GM12878 (cell line): Measurements from ENCODE around the gene BARHL1. TPM values are rescaled to one million over a fixed set of nuclear protein-coding genes. Genes with fewer than 3 reads are reported as not detected.

Source experiments
- ATAC-seq: fragments of 200-7000 bp; cut with Tn5 transposase; 3 replicates; pipeline ENCODE4 v1.9.1; 2020; ENCODE audit warnings: mild to moderate bottlenecking, moderate library complexity
- BruUV-seq: library from RNA; stranded (reverse); fragments of 400-500 nt; replicated peaks from 2 replicates; lab custom pipeline; 2021; lab: Mats Ljungman, UMichigan
- CTCF ChIA-PET: fragments of 300-600 bp; sonication (Branson Sonifier 250); formaldehyde crosslinking; extraction: SDS; loops from one replicate; lab custom pipeline; 2021; ENCODE audit warnings: inconsistent platforms; lab: Yijun Ruan, JAX
- POLR2A ChIA-PET: fragments of 350-600 bp; formaldehyde crosslinking; extraction: SDS; loops from one replicate; lab custom pipeline; 2021; ENCODE audit warnings: inconsistent platforms; lab: Charles Lee
- RAD21 ChIA-PET: fragments of 300-600 bp; sonication (Branson Sonifier 250); formaldehyde crosslinking; loops from one replicate; lab custom pipeline; 2023; ENCODE audit warnings: antibody characterized with exemption; ENCODE audit not compliant: unreplicated experiment; lab: Charles Lee
- SMC1A ChIA-PET: fragments of 300-600 bp; sonication (Branson Sonifier 250); formaldehyde crosslinking; loops from one replicate; lab custom pipeline; 2023; ENCODE audit not compliant: unreplicated experiment, uncharacterized antibody; lab: Charles Lee
- DNase-seq: peaks from one replicate; pipeline ENCODE4 v3.0.0-alpha.2; 2011; ENCODE audit warnings: low read depth, low spot score
- FAIRE-seq: peaks from 3 replicates; lab custom pipeline; 2011; peaks lifted over from hg19 to GRCh38; lab: Jason Lieb, UNC
- H2AFZ ChIP-seq: 2 replicates; pipeline ENCODE4 v1.6.0; 2011; ENCODE audit warnings: low read depth, low read length, control low read depth; ENCODE audit not compliant: control insufficient read depth
- H3K27ac ChIP-seq: 2 replicates; pipeline ENCODE4 v1.5.1; 2011; ENCODE audit warnings: control low read depth; ENCODE audit not compliant: control insufficient read depth, insufficient read depth
- H3K27me3 ChIP-seq, 2 experiments: replicated peaks in 1 of 2; 2 replicates each; pipeline versions ENCODE4 v1.6.0 to v1.6.1; 2011; ENCODE audit warnings: low read length in 1 of 2; ENCODE audit not compliant: control insufficient read depth in 2 of 2, insufficient read depth in 2 of 2
- H3K36me3 ChIP-seq, 2 experiments: 2 replicates each; pipeline ENCODE4 v1.5.1; 2011; ENCODE audit warnings: low read length in 1 of 2; ENCODE audit not compliant: control insufficient read depth in 2 of 2, insufficient read depth in 2 of 2
- H3K4me1 ChIP-seq: 2 replicates; pipeline ENCODE4 v1.6.1; 2011; ENCODE audit warnings: mild to moderate bottlenecking, low read length, moderate library complexity, mixed read lengths; ENCODE audit not compliant: control insufficient read depth, insufficient read depth
- H3K4me2 ChIP-seq: 2 replicates; pipeline ENCODE4 v1.6.0; 2011; ENCODE audit warnings: control low read depth; ENCODE audit not compliant: control insufficient read depth, insufficient read depth
- H3K4me3 ChIP-seq: fragments of 200-600 bp; sonication (generic); 2 replicates; pipeline ENCODE4 v1.5.1; 2016
- H3K79me2 ChIP-seq: 2 replicates; pipeline ENCODE4 v1.6.0; 2011; ENCODE audit warnings: low read length; ENCODE audit not compliant: control insufficient read depth, insufficient read depth
- H3K9ac ChIP-seq: 2 replicates; pipeline ENCODE4 v1.8.0; 2011; ENCODE audit warnings: low read length, control low read depth, mixed read lengths; ENCODE audit not compliant: control insufficient read depth, insufficient read depth
- H3K9me3 ChIP-seq: replicated peaks from 3 replicates; pipeline ENCODE4 v1.5.1; 2011; ENCODE audit warnings: mild to moderate bottlenecking, low read length; ENCODE audit not compliant: control insufficient read depth, insufficient read depth
- H4K20me1 ChIP-seq: 2 replicates; pipeline ENCODE4 v1.6.0; 2011; ENCODE audit not compliant: control insufficient read depth, insufficient read depth
- BACH1 ChIP-seq: fragments of 450-650 bp; IDR thresholded peaks from 2 replicates; pipeline ENCODE4 v1.6.1; 2017; ENCODE audit warnings: mild to moderate bottlenecking, borderline replicate concordance
- ELK1 ChIP-seq: IDR thresholded peaks from 2 replicates; pipeline ENCODE4 v1.6.1; 2012; ENCODE audit warnings: low read depth, low read length, improper control_type of control experiment
- ETV6 ChIP-seq, 2 experiments: fragments of 450-650 bp in 1 of 2; IDR thresholded peaks in 1 of 2; conservative IDR thresholded peaks in 1 of 2; 2 replicates each; pipeline ENCODE4 v1.6.1; 2014; ENCODE audit warnings: antibody characterized with exemption in 1 of 2, borderline replicate concordance in 1 of 2, low read depth in 1 of 2, mild to moderate bottlenecking in 1 of 2, moderate library complexity in 1 of 2
- NBN ChIP-seq: fragments of 450-650 bp; IDR thresholded peaks from 2 replicates; pipeline ENCODE4 v1.6.1; 2016
- NRF1 ChIP-seq: conservative IDR thresholded peaks from 2 replicates; pipeline ENCODE4 v1.6.1; 2011; ENCODE audit warnings: mild to moderate bottlenecking, low read depth, low read length, improper control_type of control experiment
- SKIL ChIP-seq: fragments of 450-650 bp; IDR thresholded peaks from 2 replicates; pipeline ENCODE4 v1.6.1; 2017; ENCODE audit warnings: mild to moderate bottlenecking, low read depth, inconsistent platforms; ENCODE audit not compliant: poor library complexity, severe bottlenecking
- SMC3 ChIP-seq: IDR thresholded peaks from 2 replicates; pipeline ENCODE4 v1.6.1; 2011; ENCODE audit warnings: low read length, improper control_type of control experiment, borderline replicate concordance
- SUZ12 ChIP-seq: fragments of 200-600 bp; sonication (generic); IDR thresholded peaks from one replicate; pipeline ENCODE4 v1.6.1; 2018; ENCODE audit warnings: antibody characterized with exemption, mild to moderate bottlenecking; ENCODE audit not compliant: unreplicated experiment
- YBX1 ChIP-seq: fragments of 450-650 bp; IDR thresholded peaks from 2 replicates; pipeline ENCODE4 v1.6.1; 2016; ENCODE audit warnings: antibody characterized with exemption
- WGBS: methylation state at CpG from one replicate; pipeline ENCODE4 v1.1.6; 2016; ENCODE audit warnings: low lambda C conversion rate; ENCODE audit not compliant: insufficient replicate concordance, insufficient coverage; ENCODE audit errors: missing lambda C conversion rate; 5-methylcytosine and 5-hydroxymethylcytosine counted together
- in situ Hi-C: fragments of 300-500 bp; cut with MboI; formaldehyde crosslinking; loops from 9 replicates; pipeline ENCODE4 v1.14.3; 2018; ENCODE audit warnings: mixed read lengths
- intact Hi-C: fragments of 100-400 bp; cut with micrococcal nuclease; formaldehyde crosslinking; loops from one replicate; pipeline ENCODE4 v1.14.2; 2022; ENCODE audit not compliant: unreplicated experiment
- polyA plus RNA-seq, 11 experiments: library from polyadenylated mRNA; depleted of rRNA in 4 of 11; unstranded in 6 of 11; stranded (reverse) in 5 of 11; fragments of >200 nt; fragmentation: Nextera tagmentation in 4 of 11; fragmentation: Illumina TruSeq in 1 of 11; extraction: Ambion mirVana in 4 of 11; extraction: Trizol in 1 of 11; gene quantifications; 1 replicate in 1 of 11; 2 replicates in 10 of 11; pipeline versions ENCODE4 v1.2.1 to v1.2.3, GENCODE V29; 2011 to 2016; ENCODE audit warnings: inconsistent platforms in 2 of 11, missing spikeins in 2 of 11, low read depth in 1 of 11
- total RNA-seq, 4 experiments: library from RNA; depleted of rRNA in 3 of 4; stranded (reverse); fragments of >200 nt in 3 of 4; fragmentation: Illumina TruSeq in 1 of 4; extraction: Trizol in 1 of 4; gene quantifications; 2 replicates each; pipeline versions ENCODE4 v1.2.1 to v1.2.3, GENCODE V29; 2013 to 2021

BARHL1 gene
- total and polyA plus RNA-seq, 10 of the 15 experiments (the other 5 are each of a cell fraction or from before 2014, with no cell fraction given) = not detected

GRCh38 chr9:132616725-132617124 lies 34.3 kb downstream of the BARHL1 start:
- intact Hi-C loops = no loop called here
- SMC1A ChIA-PET = no interaction called here
- Histone ChIP-seq H3K9ac (no peak overlapping the region), H3K4me3 (no peak overlapping the region), H3K9me3 (no peaks in the 10 kb centered on the region)
- in situ Hi-C loops = no loop called here
- DNase-seq = no peak
- no peak for TF ChIP-seq SUZ12
- no peak for TF ChIP-seq NBN
- TF ChIP-seq SMC3 = no peak
- TF ChIP-seq SKIL = no peak
- TF ChIP-seq, all 136 proteins: peak for 0
- no peak for FAIRE-seq
- Histone ChIP-seq H3K4me1 (no peaks in the 10 kb centered on the region), H2AFZ (no peak overlapping the region), H3K79me2 (no peaks in the 10 kb centered on the region), H4K20me1 (no peaks in the 10 kb centered on the region), H3K27me3 (no peaks in the 10 kb centered on the region), H3K27ac (no peak overlapping the region), H3K36me3 (peaks cover 5 to 26% of the 10 kb centered on the region in 2 experiments; a peak in 3 of 4 replicates), H3K4me2 (no peak overlapping the region)
- RAD21 ChIA-PET = no interaction called here
- POLR2A ChIA-PET = no interaction called here
- BruUV-seq = no TSS peak
- CTCF ChIA-PET = no interaction called here
- ATAC-seq = no peak
- 98% methylated on average over 5 of the region's 5 CpGs for WGBS

- ChIA-PET CTCF (interaction anchor here (0.6 kb wide), 1 partner anchor 1696 kb away, joined by 3 read pairs; no protein-coding TSS in a partner anchor), RAD21 (no interaction called here), SMC1A (no interaction called here), POLR2A (no interaction called here)
- Histone ChIP-seq H3K4me2 (no peak overlapping the region), H3K9ac (no peak overlapping the region), H3K36me3 (peaks cover 6 to 9% of the 10 kb centered on the region in 2 experiments), H3K4me3 (no peak overlapping the region), H4K20me1 (no peaks in the 10 kb centered on the region), H2AFZ (no peak overlapping the region), H3K79me2 (no peaks in the 10 kb centered on the region), H3K4me1 (no peaks in the 10 kb centered on the region), H3K27ac (no peak overlapping the region), H3K9me3 (no peaks in the 10 kb centered on the region), H3K27me3 (no peaks in the 10 kb centered on the region)
- in situ Hi-C loops (no loop called here), intact Hi-C loops (no loop called here)
- FAIRE-seq = no peak
- WGBS = 80% methylated on average over 5 of the region's 5 CpGs
- BruUV-seq = no TSS peak
- no peak for DNase-seq
- no peak for TF ChIP-seq ELK1
- no peak for TF ChIP-seq BACH1
- TF ChIP-seq YBX1 = no peak
- TF ChIP-seq NRF1 = no peak
- no peak for TF ChIP-seq ETV6 (conservative IDR thresholded peaks at IDR 0.05 in 1 of 2, IDR thresholded peaks at IDR 0.05 in 1 of 2; ENCODE audit: borderline replicate concordance in 1 of 2, low read depth in 1 of 2)
- ATAC-seq = no peak
Measured at GRCh38 chr9:132622159-132622558, 39.8 kb downstream of the BARHL1 start.
